HG03342 (cell line): ENCODE data around the gene SLC25A29.
"Not testable (repeated sequence)": the region's sequence is repeated elsewhere in the genome, so short reads cannot be mapped to it uniquely, and the experiment has no call there.

Experiments used
- ATAC-seq: cut with Tn5 transposase; IDR thresholded peaks from one replicate; pipeline ENCODE4 v1.9.1; 2021; ENCODE audit warnings: mild to moderate bottlenecking, moderate library complexity; ENCODE audit not compliant: unreplicated experiment

The SLC25A29 gene

GRCh38 chr14:100306101-100306997 lies at the start of gene SLC25A29:
Gene SLC25A29 (minus strand): TSS chr14:100306444. CDS start chr14:100306232, 212 bp downstream.
- ATAC-seq, result peak; percentile 87

DNA sequence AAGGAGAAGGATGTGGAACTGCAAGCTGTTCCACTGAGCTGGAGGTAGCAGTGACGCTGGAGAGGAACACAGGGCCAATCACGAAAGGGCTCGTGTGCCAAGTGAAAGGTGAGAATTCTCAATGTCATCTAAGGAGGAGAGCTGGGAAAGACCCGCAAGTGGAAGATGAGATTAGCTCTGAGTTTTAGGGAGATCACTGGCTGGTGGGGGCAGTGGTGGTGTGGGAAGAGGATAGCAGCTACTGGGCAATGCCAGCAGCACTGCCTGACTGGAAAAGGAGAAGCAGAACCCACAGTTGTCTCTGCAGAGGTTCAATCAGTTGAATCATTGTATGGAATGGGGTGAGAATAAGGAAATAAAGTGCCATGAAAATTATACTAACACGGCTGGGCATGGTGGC lies 44.7 kb upstream of the SLC25A29 start:
- ATAC-seq, result no peak

DNA sequence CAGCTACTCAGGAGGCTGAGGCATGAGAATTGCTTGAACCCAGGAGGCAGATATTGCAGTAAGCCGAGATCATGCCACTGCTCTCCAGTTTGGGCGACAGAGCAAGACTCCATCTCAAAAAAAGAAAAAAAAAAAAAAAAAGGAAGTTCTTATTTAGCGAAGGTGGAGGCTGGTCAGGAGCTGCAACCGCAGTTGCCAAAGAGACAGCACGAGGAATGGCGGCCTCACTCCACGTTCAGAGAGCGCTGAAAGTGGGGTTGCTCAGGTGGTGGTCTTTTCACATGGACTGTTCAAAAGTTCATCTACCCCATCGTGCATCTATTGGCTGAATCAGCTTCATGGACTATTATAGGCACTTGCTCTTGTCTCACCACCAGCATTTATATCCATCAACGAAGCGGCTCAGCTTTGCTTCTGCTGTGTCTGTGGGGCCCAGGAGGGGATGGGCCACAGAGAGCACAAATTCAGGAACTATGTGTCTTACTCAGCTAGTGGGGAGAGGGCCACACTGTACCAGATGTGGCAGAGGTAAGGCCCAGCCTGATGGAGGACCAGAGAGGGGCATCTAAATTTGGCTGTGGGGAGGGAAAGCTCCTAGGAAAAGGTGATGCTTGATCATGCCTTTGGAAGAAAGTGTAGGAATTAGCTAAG lies 44.2 kb upstream of the SLC25A29 start:
- no peak for ATAC-seq

GRCh38 chr14:100348784-100349685 lies 42.8 kb upstream of the SLC25A29 start:
- no peak for ATAC-seq

- no peak for ATAC-seq
Observed at GRCh38 chr14:100348253-100348729, 42.0 kb upstream of the SLC25A29 start.

DNA sequence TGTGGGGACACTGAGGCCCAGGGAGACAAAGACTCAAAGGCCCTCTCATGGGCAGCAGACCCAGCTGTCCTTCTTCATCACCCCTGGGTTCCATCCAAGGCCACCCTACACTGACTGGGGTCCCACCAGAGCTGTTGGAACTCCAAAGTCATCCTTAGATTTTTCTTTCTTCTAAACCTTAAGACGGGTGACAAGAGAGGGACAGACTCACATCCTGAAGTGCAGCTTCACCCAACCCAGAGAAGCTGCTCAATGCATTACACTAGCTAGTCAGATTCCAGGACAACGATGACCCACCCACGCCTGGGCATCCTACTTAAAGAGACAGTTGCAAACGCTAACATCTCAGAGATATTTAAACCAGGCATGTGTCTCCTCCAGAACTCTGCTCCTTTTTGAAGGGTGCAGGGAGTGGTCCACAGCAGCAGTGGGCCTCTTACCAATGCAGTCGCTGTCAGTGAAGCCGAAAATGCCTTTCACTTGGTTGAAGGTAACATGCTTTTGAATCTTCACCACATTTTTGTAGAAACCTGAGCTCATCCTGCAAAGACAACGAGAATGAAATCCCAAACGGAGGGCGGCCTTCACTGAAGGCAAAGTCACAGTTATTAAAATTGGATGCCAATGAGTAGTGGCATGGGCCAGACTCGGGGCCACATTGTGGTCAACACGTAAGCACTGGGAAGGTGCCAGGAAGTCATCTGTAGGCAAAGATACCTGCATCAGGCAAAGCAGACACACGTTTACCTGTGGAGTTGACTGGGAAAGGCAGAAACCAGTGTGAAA lies 40.3 kb upstream of the SLC25A29 start:
- ATAC-seq, result no peak

- ATAC-seq, result no peak
Observed at GRCh38 chr14:100345711-100346110, 39.5 kb upstream of the SLC25A29 start.

- not testable (repeated sequence) for ATAC-seq
Observed at GRCh38 chr14:100344657-100345056, 38.4 kb upstream of the SLC25A29 start.

DNA sequence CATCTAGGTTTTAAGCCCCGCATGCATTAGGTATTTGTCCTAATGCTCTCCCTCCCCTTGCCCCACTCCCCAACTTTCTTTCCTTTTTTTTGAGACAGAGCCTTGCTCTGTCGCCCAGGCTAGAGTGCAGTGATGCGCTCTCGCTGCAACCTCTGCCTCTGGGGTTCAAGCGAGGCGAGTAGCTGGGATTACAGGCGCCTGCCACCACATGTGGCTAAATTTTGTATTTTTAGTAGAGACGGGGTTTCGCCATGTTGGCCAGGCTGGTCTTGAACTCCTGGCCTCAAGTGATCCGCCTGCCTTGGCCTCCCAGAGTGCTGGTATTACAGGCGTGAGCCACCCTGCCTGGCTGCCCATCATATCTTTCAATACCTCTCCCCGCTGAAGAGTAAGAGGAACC lies 36.6 kb upstream of the SLC25A29 start:
- ATAC-seq, result not testable (repeated sequence)

DNA sequence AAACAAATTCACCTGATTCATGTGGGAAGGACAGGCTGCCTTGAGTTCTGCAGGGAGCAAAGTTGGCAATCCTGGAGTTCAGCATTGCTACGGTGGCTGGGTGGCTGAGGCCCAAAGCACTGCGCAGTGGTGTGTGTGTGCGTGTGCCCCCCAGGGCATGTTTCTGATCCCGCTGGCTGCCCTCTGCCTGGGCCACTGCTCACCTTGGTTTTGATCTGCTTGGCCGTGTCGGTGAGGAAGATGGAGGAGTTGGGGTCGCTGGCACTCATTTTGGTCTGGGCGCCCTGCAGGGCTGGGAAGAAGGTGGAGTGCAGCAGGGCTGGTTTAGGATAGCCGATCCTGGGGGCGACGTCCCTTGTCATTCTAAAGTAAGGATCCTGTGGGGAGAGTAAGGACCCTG lies 36.0 kb upstream of the SLC25A29 start:
- no peak for ATAC-seq

- no peak for ATAC-seq
Observed at GRCh38 chr14:100341301-100342031, 35.2 kb upstream of the SLC25A29 start.

DNA sequence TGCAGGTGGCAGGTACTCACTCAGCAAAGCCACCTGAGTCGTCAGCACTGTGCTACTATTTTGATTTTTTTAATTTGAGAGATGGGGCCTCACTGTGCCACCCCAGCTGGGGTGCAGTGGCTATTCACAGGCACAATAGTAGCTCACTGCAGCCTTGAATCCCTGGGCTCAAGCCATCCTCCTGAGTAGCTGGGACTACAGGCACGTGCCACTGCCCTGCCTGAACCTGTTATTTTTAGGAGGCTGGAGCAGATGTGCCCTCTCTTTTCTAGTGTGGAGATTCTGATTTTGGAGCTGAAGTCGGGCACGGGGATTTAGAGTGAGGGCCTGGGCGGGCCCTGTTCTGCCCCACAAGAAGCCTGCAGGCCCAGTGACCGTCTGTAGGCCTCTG lies 34.2 kb upstream of the SLC25A29 start:
- ATAC-seq, result no peak

- ATAC-seq, result no peak
Observed at GRCh38 chr14:100339766-100340422, 33.6 kb upstream of the SLC25A29 start.

- no peak for ATAC-seq
Observed at GRCh38 chr14:100336618-100337530, 30.6 kb upstream of the SLC25A29 start.

DNA sequence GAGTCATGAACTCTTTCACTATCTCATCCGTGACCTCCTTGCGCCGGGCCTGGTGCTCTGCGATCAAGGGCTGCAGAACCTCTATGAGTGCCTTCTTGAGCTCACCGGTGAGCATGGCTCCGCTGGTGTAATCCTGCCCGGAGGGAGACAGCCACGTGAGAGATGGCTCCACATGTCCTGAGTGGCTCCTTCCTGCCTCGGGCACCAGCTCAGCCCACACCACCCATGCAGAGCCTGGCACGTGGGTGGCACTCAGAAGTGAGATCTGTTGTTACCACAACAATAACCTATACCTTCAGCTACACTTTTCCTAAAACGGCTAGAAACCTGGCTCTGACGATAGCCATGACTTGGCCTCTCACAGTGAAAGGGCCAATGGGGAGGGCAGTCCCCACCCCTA lies 28.7 kb upstream of the SLC25A29 start:
- no peak for ATAC-seq

DNA sequence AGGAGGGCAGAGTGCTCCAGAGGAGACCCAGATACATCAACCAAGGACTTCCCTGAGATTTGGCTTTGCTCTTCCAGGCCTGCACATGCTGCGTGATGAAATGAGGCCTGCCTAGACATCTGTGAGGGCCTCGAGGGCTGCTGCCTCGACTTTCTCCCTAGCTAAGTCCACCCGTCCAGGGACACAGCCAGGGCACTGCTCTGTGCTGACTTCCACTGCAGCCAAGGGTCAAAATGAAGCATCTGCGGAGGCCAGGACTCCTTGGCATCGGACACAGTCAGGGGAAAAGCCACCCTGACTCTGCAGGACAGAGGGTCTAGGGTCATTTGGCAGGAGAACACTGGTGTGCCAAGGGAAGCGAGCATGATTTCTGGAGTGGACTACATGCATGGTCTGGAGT lies 27.6 kb upstream of the SLC25A29 start:
- ATAC-seq, result no peak

DNA sequence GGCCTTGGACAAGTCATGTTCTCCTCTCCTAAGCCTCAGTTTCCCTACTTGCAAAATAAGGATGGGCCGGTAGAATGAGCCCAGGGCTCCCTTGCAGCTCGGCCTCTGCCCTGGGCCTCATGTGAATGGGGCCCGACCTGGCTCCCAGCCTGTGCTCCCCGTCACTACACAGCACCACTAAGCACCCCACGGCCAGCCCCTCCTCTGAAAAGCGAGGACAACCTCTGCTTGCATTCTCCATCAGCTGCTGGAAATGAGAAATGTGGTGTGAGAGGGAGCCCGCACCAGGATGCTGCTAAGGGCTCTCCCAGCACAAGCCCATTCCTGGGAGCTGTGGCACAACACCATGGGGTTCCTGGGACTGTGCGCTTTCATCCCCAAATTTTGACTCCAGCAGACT lies 27.1 kb upstream of the SLC25A29 start:
- ATAC-seq, result no peak

- ATAC-seq, result no peak
Observed at GRCh38 chr14:100332797-100333196, 26.6 kb upstream of the SLC25A29 start.
